ENCODE measurements around the gene BIRC7. TPM values are rescaled to one million over a fixed set of nuclear protein-coding genes. Genes with fewer than 3 reads are reported as not detected.

Gene BIRC7
- total RNA-seq, 1 donor from 2014 or later: not detected

DNA sequence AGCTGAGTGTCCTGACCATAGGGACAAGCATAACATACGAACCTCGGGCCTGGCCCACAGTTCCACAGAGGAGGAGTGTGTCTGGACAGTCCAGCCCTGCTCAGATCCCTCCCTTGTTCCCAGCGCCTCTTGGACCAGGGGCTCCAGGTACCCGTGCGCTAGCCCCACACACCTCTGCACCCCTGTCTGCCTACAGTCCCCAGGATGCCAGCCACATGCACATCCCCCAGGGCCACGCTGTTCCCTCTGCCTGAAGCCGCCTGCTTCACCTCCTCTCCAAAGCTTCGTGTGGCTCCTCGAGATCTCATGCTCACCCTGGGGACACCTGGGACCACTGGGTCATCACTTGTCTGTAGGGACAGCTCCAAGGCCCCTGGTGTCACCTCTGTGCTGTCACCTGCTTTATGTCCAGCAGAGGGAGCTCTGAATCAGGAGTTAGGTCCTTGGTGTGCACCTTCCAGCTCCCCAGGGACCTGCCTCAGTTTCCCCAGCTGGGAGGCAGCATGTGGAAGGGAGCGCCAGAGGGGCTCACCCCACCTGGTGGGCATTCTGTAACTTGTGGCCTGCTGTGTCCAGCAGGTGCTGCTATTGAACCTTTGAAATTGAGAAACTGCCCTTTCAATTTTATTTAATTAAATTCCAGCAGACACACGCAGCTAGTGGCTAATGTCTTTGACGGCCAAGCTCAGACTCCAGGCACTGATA is 12.4 kb upstream of the BIRC7 start:
- Mint-ChIP-seq H3K4me3 (ENCODE audit: low read depth) (no peak overlapping the region), H3K9me3 (no peaks in the 10 kb centered on the region), H3K27ac (no peak overlapping the region), H3K4me1 (ENCODE audit: low read depth) (no peaks in the 10 kb centered on the region), H3K36me3 (ENCODE audit: low read depth) (no peaks in the 10 kb centered on the region), H3K27me3 (ENCODE audit: low read depth) (peaks cover 7% of the 10 kb centered on the region)
- intact Hi-C loops (cut with micrococcal nuclease): loop anchor here (2.0 kb wide), 1 partner anchor 68 kb away; no protein-coding TSS in a partner anchor
- peak; percentile 27 for DNase-seq (ENCODE audit: low spot score)

DNA sequence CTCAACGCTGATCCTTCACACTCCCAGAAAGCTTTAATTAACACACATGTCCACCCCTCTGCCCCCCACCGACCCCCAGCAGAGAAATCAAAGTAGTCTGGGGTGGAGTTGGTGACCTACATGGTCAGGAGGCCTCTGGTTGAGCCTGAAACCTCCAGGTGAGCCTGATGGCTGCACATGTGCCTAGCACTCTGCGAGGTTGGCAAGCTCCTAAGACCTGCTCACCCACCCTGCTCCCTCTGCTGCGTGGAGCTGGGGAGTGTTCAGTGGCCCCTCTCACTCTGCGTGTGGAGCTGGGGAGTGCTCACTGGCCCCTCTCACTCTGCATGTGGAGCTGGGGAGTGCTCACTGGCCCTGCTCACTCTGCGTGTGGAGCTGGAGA is 11.9 kb upstream of the BIRC7 start:
- intact Hi-C loops (cut with micrococcal nuclease): loop anchor here (2.0 kb wide), 1 partner anchor 67 kb away; no protein-coding TSS in a partner anchor
- Mint-ChIP-seq H3K27me3 (ENCODE audit: low read depth) (peaks cover 9% of the 10 kb centered on the region), H3K36me3 (ENCODE audit: low read depth) (no peaks in the 10 kb centered on the region), H3K4me1 (ENCODE audit: low read depth) (no peaks in the 10 kb centered on the region), H3K4me3 (ENCODE audit: low read depth) (no peak overlapping the region), H3K9me3 (no peaks in the 10 kb centered on the region), H3K27ac (no peak overlapping the region)
- DNase-seq (ENCODE audit: low spot score): no peak

DNA sequence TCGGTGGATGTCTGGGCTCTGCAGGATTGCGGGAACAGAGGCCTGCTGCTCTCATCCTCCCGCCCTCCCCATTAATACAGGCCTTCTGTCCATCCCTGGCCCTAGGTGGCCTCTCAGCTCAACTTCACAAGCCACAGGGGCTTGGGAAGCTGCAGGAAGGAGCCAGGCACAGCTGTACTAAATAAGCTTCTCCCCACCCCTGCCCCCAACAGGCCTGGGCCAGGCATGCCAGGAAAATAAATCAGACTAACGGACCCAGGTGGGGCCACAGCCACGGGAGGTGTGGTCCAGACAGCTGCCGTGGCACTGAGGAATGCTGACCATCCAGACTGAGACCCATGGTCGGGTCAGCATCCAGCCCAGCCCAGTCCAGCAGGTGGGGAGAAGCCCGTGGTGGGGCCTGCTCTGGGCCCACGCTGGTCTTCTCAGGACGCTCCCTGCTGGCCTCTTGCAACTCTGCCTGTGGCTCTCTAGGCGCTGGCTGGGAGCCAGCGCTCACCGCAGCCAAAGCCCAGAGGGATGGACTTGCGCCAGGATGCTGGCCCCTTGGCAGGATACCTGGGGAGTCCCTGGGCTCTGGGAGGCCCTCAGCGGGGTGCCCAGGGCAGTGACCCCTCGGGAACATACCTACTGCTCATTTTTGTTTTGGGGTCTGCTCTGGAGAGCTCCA is 11.2 kb upstream of the BIRC7 start:
- Mint-ChIP-seq H3K27me3 (ENCODE audit: low read depth) (peaks cover 15% of the 10 kb centered on the region), H3K4me3 (ENCODE audit: low read depth) (no peak overlapping the region), H3K9me3 (no peaks in the 10 kb centered on the region), H3K27ac (no peak overlapping the region), H3K4me1 (ENCODE audit: low read depth) (no peaks in the 10 kb centered on the region), H3K36me3 (ENCODE audit: low read depth) (no peaks in the 10 kb centered on the region)
- no peak for DNase-seq (ENCODE audit: low spot score)
- intact Hi-C loops (cut with micrococcal nuclease): no loop called here

DNA sequence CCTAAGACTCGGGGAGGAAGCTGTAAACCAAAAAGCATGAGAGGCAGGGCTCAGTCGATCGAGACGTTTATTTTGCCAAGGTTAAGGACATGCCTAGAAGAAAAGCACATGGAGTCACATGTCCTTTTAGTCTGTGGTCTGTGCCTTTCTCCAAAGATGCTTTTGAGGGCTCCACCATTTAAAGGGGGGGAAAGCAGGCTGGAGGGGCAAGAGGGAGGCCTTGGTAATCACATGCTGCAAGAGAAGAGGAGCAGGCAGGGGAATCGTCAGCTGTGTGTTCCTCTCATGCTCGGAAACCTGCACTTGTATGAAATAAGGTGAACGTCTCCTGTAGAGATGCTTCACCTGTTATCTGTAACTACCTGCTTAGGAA is 10.6 kb upstream of the BIRC7 start:
- Mint-ChIP-seq H3K4me1 (ENCODE audit: low read depth) (no peaks in the 10 kb centered on the region), H3K27ac (no peak overlapping the region), H3K27me3 (ENCODE audit: low read depth) (peaks cover 20% of the 10 kb centered on the region), H3K36me3 (ENCODE audit: low read depth) (no peaks in the 10 kb centered on the region), H3K9me3 (no peaks in the 10 kb centered on the region), H3K4me3 (ENCODE audit: low read depth) (no peak overlapping the region)
- intact Hi-C loops (cut with micrococcal nuclease): no loop called here
- no peak for DNase-seq (ENCODE audit: low spot score)

DNA sequence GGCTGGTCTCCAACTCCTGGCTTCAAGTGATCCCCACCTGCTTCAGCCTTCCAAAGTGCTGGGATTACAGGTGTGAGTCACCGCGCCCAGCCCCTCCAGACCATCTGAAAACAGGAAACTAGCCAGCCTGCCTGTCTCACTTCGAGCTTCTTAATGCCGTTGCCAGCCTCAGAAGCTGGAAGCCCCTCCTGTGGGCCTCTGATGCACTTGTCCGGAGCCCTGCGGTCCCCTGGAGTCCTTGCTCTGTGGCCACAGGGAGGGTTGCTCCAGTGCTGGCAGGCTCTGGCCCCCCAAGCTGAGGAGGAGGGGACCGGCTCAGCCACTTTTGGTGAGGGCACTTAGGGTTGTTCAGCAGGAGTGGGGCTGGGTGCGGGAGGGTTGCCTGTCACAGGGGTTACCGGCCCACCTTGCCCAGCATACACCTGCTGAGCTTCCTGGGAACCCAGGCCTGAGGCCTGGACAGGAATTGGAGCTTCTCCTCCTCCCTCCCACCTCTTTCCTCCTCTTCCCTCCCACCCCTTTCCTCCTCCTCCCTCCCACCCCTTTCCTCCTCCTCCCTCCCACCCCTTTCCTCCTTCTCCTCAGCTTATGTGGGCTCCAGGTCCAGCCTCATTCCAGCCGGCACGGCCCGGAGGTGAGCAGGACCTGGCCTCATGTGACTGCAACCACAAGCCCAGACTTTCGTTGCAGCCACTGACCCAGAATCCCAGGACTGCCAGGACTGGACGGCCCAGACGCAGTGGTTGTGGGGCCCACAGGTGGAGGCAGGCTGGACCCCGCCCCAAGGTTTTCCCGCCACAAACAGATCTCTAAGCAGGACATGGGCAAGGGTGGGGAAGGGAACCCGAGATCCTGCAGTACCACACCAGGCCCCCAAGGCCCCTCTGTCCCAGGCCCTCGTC is 9.4 kb upstream of the BIRC7 start:
- no peak overlapping the region for H3K4me3 Mint-ChIP-seq (ENCODE audit: low read depth)
- peaks cover 25% of the 10 kb centered on the region for H3K27me3 Mint-ChIP-seq (ENCODE audit: low read depth)
- no peaks in the 10 kb centered on the region for H3K9me3 Mint-ChIP-seq
- H3K36me3 Mint-ChIP-seq (ENCODE audit: low read depth): no peaks in the 10 kb centered on the region
- H3K4me1 Mint-ChIP-seq (ENCODE audit: low read depth): no peaks in the 10 kb centered on the region
- no peak for DNase-seq (ENCODE audit: low spot score)
- H3K27ac Mint-ChIP-seq: no peak overlapping the region
- intact Hi-C loops (cut with micrococcal nuclease): no loop called here

DNA sequence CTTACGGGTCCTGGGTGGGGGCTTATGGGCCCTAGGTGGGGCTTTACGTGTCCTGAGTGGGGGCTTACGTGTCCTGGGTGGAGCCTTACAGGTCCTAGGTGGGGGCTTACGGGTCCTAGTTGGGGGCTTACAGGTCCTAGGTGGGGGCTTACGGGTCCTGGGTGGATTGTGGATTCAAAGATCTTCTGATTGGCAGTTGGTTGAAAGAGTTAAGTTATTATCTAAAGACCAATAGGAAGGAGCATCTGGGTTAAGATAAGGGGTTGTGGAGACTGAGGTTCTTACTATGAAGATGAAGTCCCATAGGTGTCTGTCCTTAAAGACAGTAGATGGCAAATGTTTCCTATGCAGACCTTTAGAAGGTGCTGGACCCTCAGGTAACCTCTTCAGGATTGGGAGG is 8.4 kb upstream of the BIRC7 start:
- intact Hi-C loops (cut with micrococcal nuclease): no loop called here
- no peaks in the 10 kb centered on the region for H3K36me3 Mint-ChIP-seq (ENCODE audit: low read depth)
- no peak for DNase-seq (ENCODE audit: low spot score)
- H3K27me3 Mint-ChIP-seq (ENCODE audit: low read depth): peaks cover 34% of the 10 kb centered on the region
- no peak overlapping the region for H3K27ac Mint-ChIP-seq
- H3K4me3 Mint-ChIP-seq (ENCODE audit: low read depth): no peak overlapping the region
- no peaks in the 10 kb centered on the region for H3K4me1 Mint-ChIP-seq (ENCODE audit: low read depth)
- H3K9me3 Mint-ChIP-seq: no peaks in the 10 kb centered on the region

DNA sequence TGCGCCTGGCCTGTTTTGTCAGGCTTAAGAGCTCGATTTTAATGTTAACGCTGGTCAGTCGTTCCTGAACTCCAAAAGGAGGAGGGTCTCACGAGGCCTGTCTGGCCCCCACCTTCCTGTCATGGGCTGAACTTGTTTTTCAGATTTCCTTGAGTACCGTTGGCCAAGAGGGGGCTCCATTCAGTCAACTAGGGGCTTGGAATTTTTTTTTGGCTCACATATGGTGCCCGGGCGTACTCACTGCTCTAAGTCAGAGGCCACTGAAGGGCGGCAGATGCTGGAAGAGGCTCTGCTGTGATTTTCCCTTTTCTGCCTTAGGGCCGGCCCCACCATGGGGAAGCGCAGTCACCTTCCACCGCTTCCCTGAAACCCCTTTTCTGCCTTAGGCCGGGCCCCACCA is 6.9 kb upstream of the BIRC7 start:
- Mint-ChIP-seq H3K27me3 (ENCODE audit: low read depth) (peaks cover 37% of the 10 kb centered on the region), H3K27ac (no peak overlapping the region), H3K9me3 (no peaks in the 10 kb centered on the region), H3K36me3 (ENCODE audit: low read depth) (no peaks in the 10 kb centered on the region), H3K4me3 (ENCODE audit: low read depth) (no peak overlapping the region), H3K4me1 (ENCODE audit: low read depth) (no peaks in the 10 kb centered on the region)
- DNase-seq (ENCODE audit: low spot score): no peak
- intact Hi-C loops (cut with micrococcal nuclease): no loop called here

DNA sequence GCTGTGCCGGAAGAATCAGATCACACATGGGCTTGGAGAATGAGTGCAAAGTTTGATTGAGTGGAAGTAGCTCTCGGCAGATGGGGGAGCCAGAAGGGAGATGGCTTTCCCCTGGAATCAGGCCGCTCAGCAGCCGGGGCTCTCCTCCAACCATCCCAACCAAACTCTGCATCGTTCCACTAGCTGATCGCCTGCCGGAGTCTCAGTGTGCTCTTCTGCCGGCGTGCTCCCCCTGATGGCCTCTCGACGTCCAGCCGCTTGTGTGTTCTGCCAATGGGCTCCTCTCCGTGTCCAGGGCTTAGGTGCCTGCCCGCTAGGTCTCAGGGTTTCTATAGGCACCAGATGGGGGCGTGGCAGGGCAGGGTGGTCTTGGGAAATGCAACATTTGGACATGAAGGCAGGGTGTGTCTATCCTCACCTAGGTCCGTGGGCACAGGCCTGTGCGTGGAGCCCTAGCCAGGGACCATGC is 4.9 kb upstream of the BIRC7 start:
- H3K27me3 Mint-ChIP-seq (ENCODE audit: low read depth): peaks cover 37% of the 10 kb centered on the region
- no peaks in the 10 kb centered on the region for H3K9me3 Mint-ChIP-seq
- no peak overlapping the region for H3K4me3 Mint-ChIP-seq (ENCODE audit: low read depth)
- H3K27ac Mint-ChIP-seq: no peak overlapping the region
- intact Hi-C loops (cut with micrococcal nuclease): no loop called here
- H3K36me3 Mint-ChIP-seq (ENCODE audit: low read depth): no peaks in the 10 kb centered on the region
- peaks cover 1% of the 10 kb centered on the region for H3K4me1 Mint-ChIP-seq (ENCODE audit: low read depth)
- no peak for DNase-seq (ENCODE audit: low spot score)

DNA sequence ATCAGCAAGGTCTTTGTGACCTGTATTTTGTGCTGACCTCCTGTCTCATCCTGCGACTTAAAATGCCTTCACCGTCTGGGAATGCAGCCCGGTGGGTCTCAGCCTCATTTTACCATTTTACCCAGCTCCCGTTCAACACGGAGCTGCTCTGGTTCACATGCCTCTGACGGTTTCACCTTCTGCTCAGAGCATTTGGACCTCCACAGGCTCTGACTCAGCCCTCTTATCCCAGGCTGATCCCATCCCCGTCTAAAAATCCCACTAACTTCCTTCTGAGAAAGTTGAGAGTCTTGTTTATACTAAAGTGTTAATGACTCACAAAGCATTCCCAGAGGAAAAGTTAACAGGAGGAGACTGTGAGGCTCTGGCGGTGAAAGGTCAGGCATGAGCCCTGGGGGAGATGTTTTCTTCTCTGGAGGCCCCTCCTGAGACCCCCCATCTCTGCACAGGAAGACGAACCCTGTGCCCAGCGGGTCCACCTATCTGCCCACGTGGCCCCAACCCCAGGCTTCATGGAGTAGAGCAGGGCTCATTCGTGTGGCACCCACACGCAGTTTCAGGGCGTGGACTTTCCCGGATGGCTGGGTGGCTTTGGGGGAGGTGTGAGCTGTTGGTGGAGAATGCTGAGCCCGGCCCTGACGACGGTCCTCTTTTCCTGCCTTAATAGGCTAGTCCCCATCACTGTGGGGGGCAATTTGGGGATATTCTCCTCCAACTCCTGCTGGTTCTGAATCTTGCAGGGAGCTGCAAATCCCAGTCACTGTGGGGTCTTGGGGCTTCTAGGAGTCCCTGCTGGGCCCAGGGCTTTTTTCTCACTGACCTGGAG is 3.3 kb upstream of the BIRC7 start:
- no peaks in the 10 kb centered on the region for H3K36me3 Mint-ChIP-seq (ENCODE audit: low read depth)
- H3K4me1 Mint-ChIP-seq (ENCODE audit: low read depth): peaks cover 1% of the 10 kb centered on the region
- H3K27ac Mint-ChIP-seq: no peak overlapping the region
- no peak for DNase-seq (ENCODE audit: low spot score)
- H3K27me3 Mint-ChIP-seq (ENCODE audit: low read depth): peaks cover 37% of the 10 kb centered on the region
- no peak overlapping the region for H3K4me3 Mint-ChIP-seq (ENCODE audit: low read depth)
- H3K9me3 Mint-ChIP-seq: no peaks in the 10 kb centered on the region
- intact Hi-C loops (cut with micrococcal nuclease): no loop called here

DNA sequence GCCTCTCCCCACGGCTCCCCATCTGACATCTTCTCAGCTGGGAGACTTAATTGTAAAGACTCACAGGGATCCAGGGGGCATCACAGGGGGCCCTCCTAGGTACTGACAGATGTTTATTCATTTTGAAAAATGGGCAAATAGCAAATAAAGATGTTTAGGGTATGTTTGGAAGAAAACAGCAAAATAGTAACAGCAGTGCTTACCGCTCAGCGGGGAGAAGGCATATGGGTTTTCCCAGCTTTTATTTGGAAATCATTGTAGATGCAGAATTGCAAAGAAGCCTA is 2.7 kb upstream of the BIRC7 start:
- Mint-ChIP-seq H3K4me1 (ENCODE audit: low read depth) (peaks cover 1% of the 10 kb centered on the region), H3K27ac (no peak overlapping the region)
- intact Hi-C loops (cut with micrococcal nuclease): no loop called here

DNA sequence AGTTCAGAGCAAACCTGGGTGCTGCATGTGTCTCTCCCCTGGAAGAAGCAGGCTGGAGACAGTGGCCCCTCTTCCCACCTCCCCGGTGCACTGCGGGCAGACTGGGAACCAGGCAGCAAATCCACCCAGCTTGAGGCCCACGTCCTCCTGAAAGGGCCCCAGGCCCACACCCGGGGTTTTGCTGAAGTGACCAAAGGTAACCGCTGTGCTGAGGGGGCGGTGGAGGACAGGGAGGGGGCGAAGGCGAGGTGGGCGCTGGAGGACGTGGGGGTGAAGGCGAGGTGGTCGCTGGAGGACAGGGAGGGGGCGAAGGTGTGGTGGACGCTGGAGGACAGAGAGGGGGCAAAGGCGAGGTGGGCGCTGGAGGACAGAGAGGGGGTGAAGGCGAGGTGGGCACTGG is 1.8 kb upstream of the BIRC7 start:
- Mint-ChIP-seq H3K4me3 (ENCODE audit: low read depth) (no peak overlapping the region), H3K4me1 (ENCODE audit: low read depth) (peaks cover 1% of the 10 kb centered on the region), H3K27me3 (ENCODE audit: low read depth) (peaks cover 34% of the 10 kb centered on the region), H3K9me3 (no peaks in the 10 kb centered on the region), H3K36me3 (ENCODE audit: low read depth) (no peaks in the 10 kb centered on the region), H3K27ac (no peak overlapping the region)
- no peak for DNase-seq (ENCODE audit: low spot score)
- intact Hi-C loops (cut with micrococcal nuclease): no loop called here

More for the DNA sequence above, 2.7 kb upstream of the BIRC7 start:
- no peak for DNase-seq (ENCODE audit: low spot score)
- Mint-ChIP-seq H3K36me3 (ENCODE audit: low read depth) (no peaks in the 10 kb centered on the region), H3K9me3 (no peaks in the 10 kb centered on the region), H3K4me3 (ENCODE audit: low read depth) (no peak overlapping the region), H3K27me3 (ENCODE audit: low read depth) (peaks cover 37% of the 10 kb centered on the region)

DNA sequence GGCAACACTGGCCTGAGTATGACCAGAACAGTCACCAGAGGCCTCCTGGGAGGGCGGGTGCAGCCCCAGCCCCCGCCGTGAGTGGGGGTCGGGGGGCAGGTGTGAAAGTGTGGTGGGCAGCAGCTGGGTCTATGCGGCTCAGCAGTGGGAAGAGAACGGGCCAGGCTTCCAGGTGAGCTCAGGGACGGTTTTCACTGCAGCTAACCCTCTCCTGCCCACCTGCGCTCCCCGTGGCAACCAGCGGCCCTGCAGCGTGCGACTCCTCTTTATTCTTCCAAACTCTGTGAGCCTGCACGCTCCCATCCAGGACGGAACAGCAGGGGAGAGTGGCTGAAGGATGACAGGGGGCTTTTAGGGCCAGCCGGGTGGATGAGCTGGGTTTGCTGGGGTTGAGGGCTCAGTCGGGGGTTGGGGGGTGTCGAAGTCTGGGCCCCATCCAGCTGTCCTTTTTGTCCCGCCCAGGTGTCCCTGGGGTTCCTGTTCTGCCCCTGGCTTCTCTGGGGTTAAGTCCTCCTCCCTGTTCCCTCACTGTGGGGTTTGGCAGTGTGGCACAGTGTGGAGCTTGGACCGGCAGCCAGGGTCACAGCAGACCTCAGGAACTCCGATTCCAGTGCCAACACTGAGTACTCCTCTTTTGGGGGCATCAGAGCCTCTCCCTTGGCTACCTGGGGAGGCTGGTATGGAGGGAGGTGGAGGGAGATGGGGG is 859 bp upstream of the BIRC7 start:
- Mint-ChIP-seq H3K36me3 (ENCODE audit: low read depth) (no peaks in the 10 kb centered on the region), H3K4me3 (ENCODE audit: low read depth) (no peak overlapping the region), H3K9me3 (no peaks in the 10 kb centered on the region), H3K4me1 (ENCODE audit: low read depth) (peaks cover 1% of the 10 kb centered on the region), H3K27ac (no peak overlapping the region), H3K27me3 (ENCODE audit: low read depth) (peaks cover 26% of the 10 kb centered on the region)
- DNase-seq (ENCODE audit: low spot score): no peak
- intact Hi-C loops (cut with micrococcal nuclease): no loop called here
